HepG2 (cell line): ENCODE data around the gene BCAS2. TPM values are rescaled to one million over a fixed set of nuclear protein-coding genes. Genes with fewer than 3 reads are reported as not detected.

Experiments
- ATAC-seq: fragments of 200-7000 bp; cut with Tn5 transposase; 3 replicates; pipeline ENCODE4 v1.9.1; 2020; ENCODE audit warnings: mild to moderate bottlenecking, moderate library complexity
- BruUV-seq: library from RNA; stranded (reverse); fragments of 400-500 nt; replicated peaks from 2 replicates; lab custom pipeline; 2021; lab: Mats Ljungman, UMichigan
- CTCF ChIA-PET: fragments of 300-600 bp; formaldehyde crosslinking; extraction: SDS; loops from one replicate; lab custom pipeline; 2021; ENCODE audit warnings: low total read pairs, inconsistent platforms, low intra/inter-chr PET ratio; lab: Yijun Ruan, JAX
- POLR2A ChIA-PET: fragments of 350-600 bp; sonication (Branson Sonifier 250); formaldehyde crosslinking; loops from one replicate; lab custom pipeline; 2020; ENCODE audit warnings: antibody characterized with exemption, inconsistent platforms; lab: Yijun Ruan, JAX
- DNase-seq: peaks from one replicate; pipeline ENCODE4 v3.0.0-alpha.2; 2015; ENCODE audit warnings: low spot score
- FAIRE-seq: peaks from 3 replicates; lab custom pipeline; 2011; peaks lifted over from hg19 to GRCh38; lab: Jason Lieb, UNC
- H2AFZ ChIP-seq: one replicate; pipeline ENCODE4 v1.6.1; 2011; ENCODE audit warnings: low read length, inconsistent platforms
- H3K27ac ChIP-seq: fragments of 300-600 bp; 3 replicates; pipeline ENCODE4 v1.8.0; 2011; ENCODE audit warnings: mixed run types, mild to moderate bottlenecking, mixed read lengths, low read length, inconsistent platforms; ENCODE audit not compliant: insufficient read depth; ENCODE audit errors: extremely low read length
- H3K27me3 ChIP-seq, 2 experiments: fragments of 200-600 bp in 1 of 2; 2 replicates in 1 of 2; 3 replicates in 1 of 2; pipeline versions ENCODE4 v1.6.0 to v1.8.0; 2011; ENCODE audit warnings: low read length in 2 of 2, mild to moderate bottlenecking in 2 of 2, moderate library complexity in 2 of 2, inconsistent platforms in 1 of 2; ENCODE audit not compliant: insufficient read depth in 2 of 2, control insufficient read depth in 1 of 2
- H3K36me3 ChIP-seq, 2 experiments: fragments of 200-600 bp in 1 of 2; replicated peaks in 1 of 2; 2 replicates in 1 of 2; 3 replicates in 1 of 2; pipeline versions ENCODE4 v1.5.1 to v1.8.0; 2011; ENCODE audit warnings: low read length in 2 of 2, inconsistent platforms in 1 of 2; ENCODE audit not compliant: insufficient read depth in 2 of 2, control insufficient read depth in 1 of 2
- H3K4me1 ChIP-seq: 2 replicates; pipeline ENCODE4 v1.5.1; 2012; ENCODE audit warnings: low read length, inconsistent platforms; ENCODE audit not compliant: insufficient read depth
- H3K4me2 ChIP-seq: 2 replicates; pipeline ENCODE4 v1.6.0; 2011; ENCODE audit warnings: low read depth, low read length, inconsistent platforms
- H3K4me3 ChIP-seq, 3 experiments: fragments of 200-600 bp in 1 of 3; sonication (generic), shearing (Covaris generic) in 1 of 3; replicated peaks in 1 of 3; 2 replicates each; pipeline ENCODE4 v1.5.1; 2011 to 2016; ENCODE audit warnings: low read length in 3 of 3, inconsistent platforms in 2 of 3, low read depth in 2 of 3, mild to moderate bottlenecking in 2 of 3, control low read depth in 1 of 3, mixed read lengths in 1 of 3; ENCODE audit not compliant: insufficient read depth in 1 of 3
- H3K79me2 ChIP-seq: one replicate; pipeline ENCODE4 v1.6.1; 2011; ENCODE audit warnings: low read length, inconsistent platforms; ENCODE audit not compliant: insufficient read depth
- H3K9ac ChIP-seq: 2 replicates; pipeline ENCODE4 v1.6.0; 2011; ENCODE audit warnings: mild to moderate bottlenecking, low read depth, low read length, inconsistent platforms; ENCODE audit not compliant: insufficient read depth
- H3K9me3 ChIP-seq: 2 replicates; pipeline ENCODE4 v1.5.1; 2012; ENCODE audit warnings: mild to moderate bottlenecking, low read length
- H4K20me1 ChIP-seq: 2 replicates; pipeline ENCODE4 v1.6.0; 2011; ENCODE audit warnings: inconsistent platforms, mild to moderate bottlenecking, low read length, moderate library complexity; ENCODE audit not compliant: insufficient read depth
- JUN ChIP-seq: sonication (generic); formaldehyde crosslinking; IDR thresholded peaks from 2 replicates; pipeline ENCODE4 v1.4.0; 2020; ENCODE audit warnings: mild to moderate bottlenecking, missing genetic modification reagents
- MAZ ChIP-seq, 2 experiments: sonication (generic) in 1 of 2; formaldehyde crosslinking in 1 of 2; IDR thresholded peaks; 2 replicates each; pipeline versions ENCODE4 v1.5.0 to v1.6.1; 2012 to 2020; ENCODE audit warnings: low read depth in 2 of 2, mild to moderate bottlenecking in 2 of 2, borderline replicate concordance in 1 of 2, improper control_type of control experiment in 1 of 2, low read length in 1 of 2, missing genetic modification reagents in 1 of 2, moderate library complexity in 1 of 2
- ZC3H13 ChIP-seq: sonication (generic); formaldehyde crosslinking; IDR thresholded peaks from 2 replicates; pipeline ENCODE4 v1.8.1; 2023; ENCODE audit warnings: mild to moderate bottlenecking, missing genetic modification reagents, moderate library complexity
- ZNF460 ChIP-seq: sonication (generic); formaldehyde crosslinking; IDR thresholded peaks from 2 replicates; pipeline ENCODE4 v1.5.1; 2020; ENCODE audit warnings: missing genetic modification reagents, mild to moderate bottlenecking, borderline replicate concordance
- ZNF75D ChIP-seq: sonication (generic); formaldehyde crosslinking; IDR thresholded peaks from 2 replicates; pipeline ENCODE4 v1.8.1; 2023; ENCODE audit warnings: missing genetic modification reagents, mild to moderate bottlenecking, borderline replicate concordance
- ZNF891 ChIP-seq: sonication (generic); formaldehyde crosslinking; IDR thresholded peaks from 2 replicates; pipeline ENCODE4 v1.5.0; 2020; ENCODE audit warnings: mild to moderate bottlenecking, missing genetic modification reagents
- WGBS: methylation state at CpG from one replicate; pipeline ENCODE4 v1.1.6; 2017; ENCODE audit warnings: low lambda C conversion rate; 5-methylcytosine and 5-hydroxymethylcytosine counted together
- in situ Hi-C: cut with HindIII; loops from 2 replicates; pipeline ENCODE4 v1.10.0; 2017; ENCODE audit warnings: low pct_unique_long_range_greater_than_20kb; ENCODE audit not compliant: extremely low pct_ligation_motif_present
- intact Hi-C: fragments of 100-400 bp; cut with micrococcal nuclease; formaldehyde crosslinking; loops from one replicate; pipeline ENCODE4 v1.10.0; 2022; ENCODE audit not compliant: unreplicated experiment
- polyA plus RNA-seq, 8 experiments: library from polyadenylated mRNA; depleted of rRNA in 3 of 8; stranded (reverse) in 7 of 8; unstranded in 1 of 8; fragments of >200 nt; fragmentation: Illumina TruSeq in 4 of 8; extraction: Trizol in 4 of 8; gene quantifications; 2 replicates each; pipeline versions ENCODE4 v1.2.1 to v1.2.3, GENCODE V29; 2011 to 2016; ENCODE audit warnings: low read depth in 4 of 8, missing spikeins in 1 of 8, mixed read lengths in 1 of 8; ENCODE audit not compliant: insufficient read depth in 1 of 8
- total RNA-seq, 5 experiments: library from RNA; depleted of rRNA; stranded (reverse); fragments of >200 nt; fragmentation: Illumina TruSeq; extraction: Trizol; gene quantifications; 2 replicates each; pipeline ENCODE4 v1.2.3, GENCODE V29; 2016; ENCODE audit warnings: low read depth in 1 of 5
- TF ChIP-seq, protein P1 (sequence below): sonication (generic); formaldehyde crosslinking; IDR thresholded peaks from 2 replicates; pipeline ENCODE4 v1.4.0; 2020; ENCODE audit warnings: mild to moderate bottlenecking, missing genetic modification reagents
- TF ChIP-seq, protein P2 (sequence below): sonication (generic); formaldehyde crosslinking; conservative IDR thresholded peaks from 2 replicates; pipeline ENCODE4 v1.8.0; 2022; ENCODE audit warnings: low read depth, missing genetic modification reagents
- TF ChIP-seq, protein P3 (sequence below): sonication (generic); formaldehyde crosslinking; IDR thresholded peaks from 2 replicates; pipeline ENCODE4 v1.8.1; 2023; ENCODE audit warnings: mild to moderate bottlenecking, moderate library complexity, missing genetic modification reagents
- TF ChIP-seq, protein P4 (sequence below): sonication (generic); formaldehyde crosslinking; IDR thresholded peaks from 2 replicates; pipeline ENCODE4 v1.4.0; 2020; ENCODE audit warnings: missing genetic modification reagents

Gene BCAS2
- total and polyA plus RNA-seq, 2 of the 13 experiments (the other 11 are each of a cell fraction or from before 2014, with no cell fraction given) = 18.0 to 47.4 TPM

DNA sequence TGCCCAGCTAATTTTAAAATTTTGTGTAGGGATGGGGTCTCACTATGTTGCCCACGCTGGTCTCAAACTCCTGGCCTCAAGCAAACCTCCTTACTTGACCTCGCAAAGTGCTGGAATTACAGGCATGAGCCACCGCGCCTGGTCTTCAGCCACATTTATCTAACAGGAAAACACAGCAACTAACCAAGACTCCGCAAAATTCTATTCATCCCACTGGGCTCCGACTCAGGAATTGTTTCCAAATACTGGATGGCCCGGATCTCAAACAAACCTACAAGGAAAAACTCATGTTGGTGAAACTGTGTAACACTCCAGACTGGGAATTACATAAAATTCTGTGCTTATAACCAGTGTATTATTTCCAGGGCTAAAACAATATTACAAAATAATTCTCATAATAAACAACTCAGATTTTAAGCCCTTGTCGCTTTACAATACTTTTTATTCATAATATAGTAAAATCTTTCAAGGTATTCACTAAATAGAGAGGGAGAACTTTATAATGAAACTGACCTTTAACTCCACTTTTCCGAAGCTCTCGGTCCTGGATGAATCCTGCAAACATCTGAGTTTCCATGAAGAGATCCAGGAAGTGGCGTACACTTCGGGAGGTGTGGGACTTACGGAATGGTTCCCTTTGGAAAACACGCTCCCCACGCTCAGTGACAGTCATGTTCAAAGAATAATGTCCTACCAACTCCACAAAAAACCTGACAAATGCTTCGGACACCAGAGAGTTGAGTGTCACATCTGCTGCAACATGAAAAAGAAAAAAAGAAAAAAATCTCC is 6.0 kb upstream of the BCAS2 start (continued):
- TF ChIP-seq, protein P1, sequence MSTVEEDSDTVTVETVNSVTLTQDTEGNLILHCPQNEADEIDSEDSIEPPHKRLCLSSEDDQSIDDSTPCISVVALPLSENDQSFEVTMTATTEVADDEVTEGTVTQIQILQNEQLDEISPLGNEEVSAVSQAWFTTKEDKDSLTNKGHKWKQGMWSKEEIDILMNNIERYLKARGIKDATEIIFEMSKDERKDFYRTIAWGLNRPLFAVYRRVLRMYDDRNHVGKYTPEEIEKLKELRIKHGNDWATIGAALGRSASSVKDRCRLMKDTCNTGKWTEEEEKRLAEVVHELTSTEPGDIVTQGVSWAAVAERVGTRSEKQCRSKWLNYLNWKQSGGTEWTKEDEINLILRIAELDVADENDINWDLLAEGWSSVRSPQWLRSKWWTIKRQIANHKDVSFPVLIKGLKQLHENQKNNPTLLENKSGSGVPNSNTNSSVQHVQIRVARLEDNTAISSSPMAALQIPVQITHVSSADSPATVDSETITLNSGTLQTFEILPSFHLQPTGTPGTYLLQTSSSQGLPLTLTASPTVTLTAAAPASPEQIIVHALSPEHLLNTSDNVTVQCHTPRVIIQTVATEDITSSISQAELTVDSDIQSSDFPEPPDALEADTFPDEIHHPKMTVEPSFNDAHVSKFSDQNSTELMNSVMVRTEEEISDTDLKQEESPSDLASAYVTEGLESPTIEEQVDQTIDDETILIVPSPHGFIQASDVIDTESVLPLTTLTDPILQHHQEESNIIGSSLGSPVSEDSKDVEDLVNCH (CRISPR knock-in tag) = no peak
- TF ChIP-seq ZNF460 = no peak
- TF ChIP-seq, protein P2, sequence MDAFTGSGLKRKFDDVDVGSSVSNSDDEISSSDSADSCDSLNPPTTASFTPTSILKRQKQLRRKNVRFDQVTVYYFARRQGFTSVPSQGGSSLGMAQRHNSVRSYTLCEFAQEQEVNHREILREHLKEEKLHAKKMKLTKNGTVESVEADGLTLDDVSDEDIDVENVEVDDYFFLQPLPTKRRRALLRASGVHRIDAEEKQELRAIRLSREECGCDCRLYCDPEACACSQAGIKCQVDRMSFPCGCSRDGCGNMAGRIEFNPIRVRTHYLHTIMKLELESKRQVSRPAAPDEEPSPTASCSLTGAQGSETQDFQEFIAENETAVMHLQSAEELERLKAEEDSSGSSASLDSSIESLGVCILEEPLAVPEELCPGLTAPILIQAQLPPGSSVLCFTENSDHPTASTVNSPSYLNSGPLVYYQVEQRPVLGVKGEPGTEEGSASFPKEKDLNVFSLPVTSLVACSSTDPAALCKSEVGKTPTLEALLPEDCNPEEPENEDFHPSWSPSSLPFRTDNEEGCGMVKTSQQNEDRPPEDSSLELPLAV (CRISPR knock-in tag) = no peak

DNA sequence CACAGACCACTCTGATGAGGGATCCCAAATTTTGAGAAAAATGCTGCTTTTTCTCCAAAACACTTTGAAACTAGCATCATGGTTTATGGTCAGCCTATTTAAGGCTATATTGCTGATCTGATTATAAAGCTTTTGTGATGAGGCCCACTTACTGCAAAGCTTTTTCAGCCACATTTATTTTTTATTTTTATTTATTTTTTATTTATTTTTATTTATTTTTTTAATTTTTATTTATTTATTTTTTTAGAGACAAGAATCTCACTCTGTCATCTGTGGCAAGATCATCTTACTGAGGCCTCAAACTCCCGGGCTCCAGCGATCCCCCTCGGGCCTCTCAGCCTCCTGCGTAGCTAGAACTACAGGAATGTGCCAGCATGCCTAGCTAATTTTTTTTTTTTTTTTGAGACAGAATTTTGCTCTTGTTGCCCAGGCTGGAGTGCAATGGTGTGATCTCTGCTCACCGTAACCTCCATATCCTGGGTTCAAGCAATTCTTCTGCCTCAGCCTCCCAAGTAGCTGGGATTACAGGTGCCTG is 5.2 kb upstream of the BCAS2 start:
- in situ Hi-C loops = no loop called here
- Histone ChIP-seq H3K9me3 (no peaks in the 10 kb centered on the region), H3K4me2 (no peak overlapping the region), H3K9ac (no peak overlapping the region), H3K79me2 (no peaks in the 10 kb centered on the region), H3K4me3 (no peak overlapping the region), H3K27me3 (no peaks in the 10 kb centered on the region; a peak in 1 of 5 replicates), H3K36me3 (no peaks in the 10 kb centered on the region), H3K27ac (no peak overlapping the region), H3K4me1 (peaks cover 18% of the 10 kb centered on the region), H4K20me1 (no peaks in the 10 kb centered on the region), H2AFZ (no peak overlapping the region)
- DNase-seq = no peak
- BruUV-seq = no TSS peak
- intact Hi-C loops = no loop called here
- WGBS = 92% methylated on average over 5 of the region's 5 CpGs
- no peak for ATAC-seq
- ChIA-PET POLR2A (no interaction called here), CTCF (no interaction called here)
- FAIRE-seq = no peak
- TF ChIP-seq, protein P3, sequence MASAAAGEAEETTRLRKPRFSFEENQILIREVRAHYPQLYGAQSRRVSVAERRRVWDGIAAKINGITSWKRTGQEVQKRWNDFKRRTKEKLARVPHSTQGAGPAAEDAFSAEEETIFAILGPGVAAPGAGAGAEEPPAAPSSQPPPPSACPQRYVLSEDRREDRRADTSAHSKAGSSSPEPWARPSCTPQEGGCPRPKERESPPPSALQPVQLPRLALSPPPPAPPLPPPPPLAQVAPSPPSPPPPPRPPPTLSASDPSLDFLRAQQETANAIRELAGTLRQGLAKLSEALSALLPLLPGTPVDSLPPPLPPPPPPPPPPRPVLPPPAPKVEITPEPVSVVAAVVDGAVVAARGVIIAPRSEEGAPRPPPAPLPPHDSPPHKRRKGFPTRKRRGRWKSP (CRISPR knock-in tag) = no peak
- no peak for TF ChIP-seq ZNF891 (CRISPR knock-in tag)
- TF ChIP-seq MAZ (IDR thresholded peaks at IDR 0.05; ENCODE audit: borderline replicate concordance, low read depth, low read length) = no peak
- TF ChIP-seq MAZ (CRISPR knock-in tag; IDR thresholded peaks at IDR 0.05; ENCODE audit: low read depth) = no peak
- TF ChIP-seq ZNF75D (CRISPR knock-in tag) = no peak
- no peak for TF ChIP-seq ZC3H13
- TF ChIP-seq, protein P4, sequence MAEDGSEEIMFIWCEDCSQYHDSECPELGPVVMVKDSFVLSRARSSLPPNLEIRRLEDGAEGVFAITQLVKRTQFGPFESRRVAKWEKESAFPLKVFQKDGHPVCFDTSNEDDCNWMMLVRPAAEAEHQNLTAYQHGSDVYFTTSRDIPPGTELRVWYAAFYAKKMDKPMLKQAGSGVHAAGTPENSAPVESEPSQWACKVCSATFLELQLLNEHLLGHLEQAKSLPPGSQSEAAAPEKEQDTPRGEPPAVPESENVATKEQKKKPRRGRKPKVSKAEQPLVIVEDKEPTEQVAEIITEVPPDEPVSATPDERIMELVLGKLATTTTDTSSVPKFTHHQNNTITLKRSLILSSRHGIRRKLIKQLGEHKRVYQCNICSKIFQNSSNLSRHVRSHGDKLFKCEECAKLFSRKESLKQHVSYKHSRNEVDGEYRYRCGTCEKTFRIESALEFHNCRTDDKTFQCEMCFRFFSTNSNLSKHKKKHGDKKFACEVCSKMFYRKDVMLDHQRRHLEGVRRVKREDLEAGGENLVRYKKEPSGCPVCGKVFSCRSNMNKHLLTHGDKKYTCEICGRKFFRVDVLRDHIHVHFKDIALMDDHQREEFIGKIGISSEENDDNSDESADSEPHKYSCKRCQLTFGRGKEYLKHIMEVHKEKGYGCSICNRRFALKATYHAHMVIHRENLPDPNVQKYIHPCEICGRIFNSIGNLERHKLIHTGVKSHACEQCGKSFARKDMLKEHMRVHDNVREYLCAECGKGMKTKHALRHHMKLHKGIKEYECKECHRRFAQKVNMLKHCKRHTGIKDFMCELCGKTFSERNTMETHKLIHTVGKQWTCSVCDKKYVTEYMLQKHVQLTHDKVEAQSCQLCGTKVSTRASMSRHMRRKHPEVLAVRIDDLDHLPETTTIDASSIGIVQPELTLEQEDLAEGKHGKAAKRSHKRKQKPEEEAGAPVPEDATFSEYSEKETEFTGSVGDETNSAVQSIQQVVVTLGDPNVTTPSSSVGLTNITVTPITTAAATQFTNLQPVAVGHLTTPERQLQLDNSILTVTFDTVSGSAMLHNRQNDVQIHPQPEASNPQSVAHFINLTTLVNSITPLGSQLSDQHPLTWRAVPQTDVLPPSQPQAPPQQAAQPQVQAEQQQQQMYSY = no peak
- TF ChIP-seq JUN (CRISPR knock-in tag) = no peak
